ENCODE measurements around the gene UPF3B. TPM values are rescaled to one million over a fixed set of nuclear protein-coding genes. Genes with fewer than 3 reads are reported as not detected.
"Not testable (repeated sequence)": the region's sequence is repeated elsewhere in the genome, so short reads cannot be mapped to it uniquely, and the experiment has no call there.

The UPF3B gene
- total and polyA plus RNA-seq, 7 donors: 6.5 to 13.2 (median 10.7) TPM

DNA sequence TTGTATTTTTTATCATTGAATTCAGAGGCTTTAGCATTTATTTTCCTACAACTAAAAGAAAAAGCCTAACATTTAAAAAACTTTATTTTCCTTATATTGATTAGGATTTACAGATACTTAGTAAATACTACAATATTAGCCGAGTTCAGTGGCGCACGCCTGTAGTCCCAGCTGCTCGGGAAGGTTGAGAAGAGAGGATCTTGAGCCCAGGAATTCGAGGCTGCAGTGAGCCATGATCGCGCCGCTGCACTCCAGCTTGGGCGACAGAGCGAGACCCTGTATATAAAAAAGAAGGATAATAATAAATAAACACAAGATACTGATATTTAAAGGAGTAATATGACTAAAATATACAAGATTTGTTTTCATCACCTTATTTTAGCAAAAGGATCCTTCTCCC is 681 bp upstream of the UPF3B start:
- Histone ChIP-seq H3K36me3 (peaks cover 0 to 7% (median 0%) of the 10 kb centered on the region in 4 donors), H3K4me1 (peaks cover 0 to 7% (median 5%) of the 10 kb centered on the region in 4 donors), H3K4me3 (peak overlapping the region; percentile 10 to 69 (median 64)), H3K27me3 (no peaks in the 10 kb centered on the region), H3K27ac (peak overlapping the region; percentile 86 to 92 (median 86)), H3K9me3 (no peaks in the 10 kb centered on the region)
- 18 to 46% methylated on average over 10 of the region's 10 CpGs for WGBS, 2 donors
- DNase-seq: no peak
- intact Hi-C loops (cut with DNase I): loop anchor here (2.0 to 10.0 kb wide), 3 partner anchors 17 to 249 kb away; partner anchors contain the start of genes NDUFA1, NKRF, RNF113A and RPL39
- TF ChIP-seq POLR2AphosphoS5 (IDR thresholded peaks at IDR 0.05): no peak
- TF ChIP-seq EP300 (IDR thresholded peaks at IDR 0.05): no peak
- TF ChIP-seq, protein P1, sequence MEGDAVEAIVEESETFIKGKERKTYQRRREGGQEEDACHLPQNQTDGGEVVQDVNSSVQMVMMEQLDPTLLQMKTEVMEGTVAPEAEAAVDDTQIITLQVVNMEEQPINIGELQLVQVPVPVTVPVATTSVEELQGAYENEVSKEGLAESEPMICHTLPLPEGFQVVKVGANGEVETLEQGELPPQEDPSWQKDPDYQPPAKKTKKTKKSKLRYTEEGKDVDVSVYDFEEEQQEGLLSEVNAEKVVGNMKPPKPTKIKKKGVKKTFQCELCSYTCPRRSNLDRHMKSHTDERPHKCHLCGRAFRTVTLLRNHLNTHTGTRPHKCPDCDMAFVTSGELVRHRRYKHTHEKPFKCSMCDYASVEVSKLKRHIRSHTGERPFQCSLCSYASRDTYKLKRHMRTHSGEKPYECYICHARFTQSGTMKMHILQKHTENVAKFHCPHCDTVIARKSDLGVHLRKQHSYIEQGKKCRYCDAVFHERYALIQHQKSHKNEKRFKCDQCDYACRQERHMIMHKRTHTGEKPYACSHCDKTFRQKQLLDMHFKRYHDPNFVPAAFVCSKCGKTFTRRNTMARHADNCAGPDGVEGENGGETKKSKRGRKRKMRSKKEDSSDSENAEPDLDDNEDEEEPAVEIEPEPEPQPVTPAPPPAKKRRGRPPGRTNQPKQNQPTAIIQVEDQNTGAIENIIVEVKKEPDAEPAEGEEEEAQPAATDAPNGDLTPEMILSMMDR (IDR thresholded peaks at IDR 0.05): no peak
- TF ChIP-seq POLR2A (IDR thresholded peaks at IDR 0.05): no peak

DNA sequence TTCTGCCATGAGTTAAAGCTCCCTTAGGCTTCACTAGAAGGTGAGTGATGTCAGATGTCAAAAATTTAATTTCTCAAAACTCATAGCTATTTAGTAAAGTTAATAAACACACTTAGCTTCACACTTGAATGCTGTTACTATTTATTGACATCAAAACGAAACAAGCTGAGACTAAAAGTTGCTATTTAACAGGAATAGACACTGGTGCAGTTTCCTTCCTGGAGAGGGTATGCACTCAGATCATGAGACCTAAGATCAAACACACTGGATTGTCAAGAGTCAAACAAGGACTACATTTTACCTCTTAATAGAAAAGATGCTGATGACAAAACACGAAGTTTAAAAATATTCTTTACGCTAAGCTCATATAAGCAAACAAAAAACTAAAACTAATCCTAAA is 18.9 kb downstream of the UPF3B start:
- H3K27me3 ChIP-seq: no peaks in the 10 kb centered on the region
- TF ChIP-seq, protein P1 (IDR thresholded peaks at IDR 0.05): no peak
- TF ChIP-seq EP300 (IDR thresholded peaks at IDR 0.05) (no peak), POLR2AphosphoS5 (IDR thresholded peaks at IDR 0.05) (no peak), POLR2A (IDR thresholded peaks at IDR 0.05) (no peak)
- H3K4me3 ChIP-seq: no peak overlapping the region
- intact Hi-C loops (cut with DNase I): no loop called here
- 79 to 87% methylated on average over 3 of the region's 3 CpGs for WGBS, 2 donors
- H3K9me3 ChIP-seq: no peaks in the 10 kb centered on the region
- no peaks in the 10 kb centered on the region for H3K4me1 ChIP-seq
- no peak overlapping the region for H3K27ac ChIP-seq
- no peak for DNase-seq
- H3K36me3 ChIP-seq: peaks cover 0 to 56% (median 3%) of the 10 kb centered on the region in 4 donors

- 98% methylated on average over 5 of the region's 5 CpGs for WGBS, 2 donors
- no peaks in the 10 kb centered on the region for H3K9me3 ChIP-seq
- no peaks in the 10 kb centered on the region for H3K27me3 ChIP-seq
- H3K36me3 ChIP-seq: peaks cover 0 to 10% (median 0%) of the 10 kb centered on the region in 4 donors
- intact Hi-C loops (cut with DNase I): no loop called here
- TF ChIP-seq POLR2A (IDR thresholded peaks at IDR 0.05) (no peak), POLR2AphosphoS5 (IDR thresholded peaks at IDR 0.05) (no peak), EP300 (IDR thresholded peaks at IDR 0.05) (no peak)
- TF ChIP-seq, protein P1 (IDR thresholded peaks at IDR 0.05): no peak
- DNase-seq: no peak
- H3K27ac ChIP-seq: no peak overlapping the region
- H3K4me1 ChIP-seq: no peaks in the 10 kb centered on the region
- no peak overlapping the region for H3K4me3 ChIP-seq
Observed at GRCh38 chrX:119828446-119828845, 24.3 kb downstream of the UPF3B start.

DNA sequence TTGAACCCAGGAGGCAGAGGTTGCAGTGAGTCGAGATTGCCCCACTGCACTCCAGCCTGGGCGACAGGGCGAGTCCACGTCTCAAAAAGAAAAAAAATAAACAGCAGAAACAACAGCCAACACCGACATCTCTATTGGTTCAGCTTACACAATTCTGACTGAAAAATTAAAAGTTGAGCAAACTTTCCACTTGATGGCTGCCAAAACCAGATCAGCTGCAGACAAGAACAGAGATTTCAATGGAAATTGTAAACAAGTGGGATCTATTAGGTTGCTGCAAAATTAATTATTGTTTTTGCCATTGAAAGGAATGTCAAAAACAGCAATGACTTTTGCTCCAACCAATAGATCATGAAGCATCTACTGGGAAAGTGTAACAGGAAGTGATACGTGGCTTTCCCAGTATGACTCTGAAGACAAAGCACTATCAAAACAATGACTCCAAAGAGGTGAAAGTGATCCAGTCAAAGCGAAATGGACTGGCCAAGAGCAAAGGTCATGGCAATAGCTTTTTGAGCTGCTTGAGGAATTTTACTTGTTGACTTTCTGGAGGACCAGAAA is 26.3 kb downstream of the UPF3B start:
- Histone ChIP-seq H3K27ac (no peak overlapping the region), H3K27me3 (no peaks in the 10 kb centered on the region), H3K36me3 (peaks cover 0 to 6% (median 0%) of the 10 kb centered on the region in 4 donors), H3K4me3 (no peak overlapping the region), H3K4me1 (no peaks in the 10 kb centered on the region), H3K9me3 (no peaks in the 10 kb centered on the region)
- no peak for DNase-seq
- TF ChIP-seq EP300 (IDR thresholded peaks at IDR 0.05) (no peak), POLR2A (IDR thresholded peaks at IDR 0.05) (no peak), POLR2AphosphoS5 (IDR thresholded peaks at IDR 0.05) (no peak)
- TF ChIP-seq, protein P1 (IDR thresholded peaks at IDR 0.05): no peak
- intact Hi-C loops (cut with DNase I): no loop called here
- WGBS, 2 donors: 66 to 70% methylated on average over 7 of the region's 7 CpGs

DNA sequence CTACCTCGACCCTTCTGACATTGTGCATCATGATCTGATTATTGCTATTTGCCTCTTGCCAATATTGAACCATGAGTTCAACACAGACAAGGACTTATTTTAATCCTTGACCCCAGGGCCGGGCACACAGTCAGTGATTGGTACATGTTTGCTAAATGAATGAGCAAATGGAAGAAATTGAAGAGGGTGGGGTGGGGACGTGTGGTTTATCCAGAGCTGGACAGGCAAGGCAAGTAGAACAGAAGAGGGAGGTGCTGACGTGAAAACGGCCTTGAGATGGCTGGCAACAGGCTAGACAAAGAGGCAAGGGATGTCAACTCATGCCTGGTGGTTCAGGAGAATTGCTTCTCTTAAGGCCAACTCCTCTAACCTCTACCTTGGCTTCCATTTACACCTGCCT is 28.5 kb downstream of the UPF3B start:
- H3K9me3 ChIP-seq; H3K4me3 ChIP-seq; H3K27me3 ChIP-seq; H3K27ac ChIP-seq; H3K4me1 ChIP-seq; DNase-seq; intact Hi-C loops (cut with DNase I); H3K36me3 ChIP-seq: not testable (repeated sequence)
- WGBS, 2 donors: 74 to 90% methylated on average over 2 of the region's 5 CpGs

GRCh38 chrX:119821703-119822102 is 31.1 kb downstream of the UPF3B start:
- H3K4me3 ChIP-seq; DNase-seq; H3K27ac ChIP-seq; H3K36me3 ChIP-seq; intact Hi-C loops (cut with DNase I); H3K9me3 ChIP-seq; H3K27me3 ChIP-seq; H3K4me1 ChIP-seq: not testable (repeated sequence)
- WGBS, 2 donors: 55 to 56% methylated on average over 3 of the region's 3 CpGs

Data from sigmoid colon (tissue), 7 donors.